Kidney epithelial cell (primary cell): ENCODE results near the gene MARCHF3. TPM values are rescaled to one million over a fixed set of nuclear protein-coding genes. Genes with fewer than 3 reads are reported as not detected.

Source experiments
- DNase-seq: peaks from one replicate; pipeline ENCODE4 v3.0.0-alpha.2; 2010; ENCODE audit warnings: low read depth
- H3K27me3 ChIP-seq: 2 replicates; pipeline ENCODE4 v1.6.0; 2011; ENCODE audit warnings: low read length; ENCODE audit not compliant: control insufficient read depth, insufficient read depth
- H3K36me3 ChIP-seq: 2 replicates; pipeline ENCODE4 v1.5.1; 2011; ENCODE audit warnings: low read length; ENCODE audit not compliant: control insufficient read depth, insufficient read depth
- H3K4me3 ChIP-seq: 2 replicates; pipeline ENCODE4 v1.5.1; 2011; ENCODE audit warnings: low read depth, mild to moderate bottlenecking, control low read depth, low read length
- total RNA-seq: library from RNA; depleted of rRNA; stranded (reverse); fragments of >200 nt; gene quantifications from 2 replicates; pipeline ENCODE4 v1.2.3, GENCODE V29; 2015
- TF ChIP-seq, protein P1 (sequence below): IDR thresholded peaks from 2 replicates; pipeline ENCODE4 v1.5.1; 2011; ENCODE audit warnings: mild to moderate bottlenecking, moderate library complexity, low read length, control low read depth, inconsistent platforms; ENCODE audit not compliant: insufficient read depth, poor library complexity, severe bottlenecking

The MARCHF3 gene
- total RNA-seq, 1 donor from 2014 or later: 0.46 TPM

DNA sequence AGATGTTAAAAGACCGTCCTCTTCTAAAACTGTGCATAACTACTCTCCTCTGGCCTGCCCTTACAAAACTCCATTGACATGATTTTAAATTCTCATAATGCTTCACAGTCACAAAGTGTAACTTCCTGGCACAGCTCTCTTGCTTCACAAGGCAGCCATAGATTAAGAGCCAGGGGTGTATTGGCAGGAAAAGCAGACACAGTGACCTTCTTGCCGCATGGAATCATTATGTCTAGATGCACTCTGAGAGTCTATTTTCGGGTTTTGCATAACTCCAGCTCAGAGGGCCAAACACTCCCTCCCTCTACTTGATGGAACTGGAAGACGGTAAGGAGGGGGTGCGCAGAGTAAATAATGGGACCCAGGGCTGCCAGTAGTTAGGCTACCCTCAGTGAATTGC lies 110.1 kb downstream of the MARCHF3 start:
- no peaks in the 10 kb centered on the region for H3K27me3 ChIP-seq
- no peak overlapping the region for H3K4me3 ChIP-seq
- TF ChIP-seq, protein P1, sequence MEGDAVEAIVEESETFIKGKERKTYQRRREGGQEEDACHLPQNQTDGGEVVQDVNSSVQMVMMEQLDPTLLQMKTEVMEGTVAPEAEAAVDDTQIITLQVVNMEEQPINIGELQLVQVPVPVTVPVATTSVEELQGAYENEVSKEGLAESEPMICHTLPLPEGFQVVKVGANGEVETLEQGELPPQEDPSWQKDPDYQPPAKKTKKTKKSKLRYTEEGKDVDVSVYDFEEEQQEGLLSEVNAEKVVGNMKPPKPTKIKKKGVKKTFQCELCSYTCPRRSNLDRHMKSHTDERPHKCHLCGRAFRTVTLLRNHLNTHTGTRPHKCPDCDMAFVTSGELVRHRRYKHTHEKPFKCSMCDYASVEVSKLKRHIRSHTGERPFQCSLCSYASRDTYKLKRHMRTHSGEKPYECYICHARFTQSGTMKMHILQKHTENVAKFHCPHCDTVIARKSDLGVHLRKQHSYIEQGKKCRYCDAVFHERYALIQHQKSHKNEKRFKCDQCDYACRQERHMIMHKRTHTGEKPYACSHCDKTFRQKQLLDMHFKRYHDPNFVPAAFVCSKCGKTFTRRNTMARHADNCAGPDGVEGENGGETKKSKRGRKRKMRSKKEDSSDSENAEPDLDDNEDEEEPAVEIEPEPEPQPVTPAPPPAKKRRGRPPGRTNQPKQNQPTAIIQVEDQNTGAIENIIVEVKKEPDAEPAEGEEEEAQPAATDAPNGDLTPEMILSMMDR: no peak
- DNase-seq: no peak
- H3K36me3 ChIP-seq: no peaks in the 10 kb centered on the region

DNA sequence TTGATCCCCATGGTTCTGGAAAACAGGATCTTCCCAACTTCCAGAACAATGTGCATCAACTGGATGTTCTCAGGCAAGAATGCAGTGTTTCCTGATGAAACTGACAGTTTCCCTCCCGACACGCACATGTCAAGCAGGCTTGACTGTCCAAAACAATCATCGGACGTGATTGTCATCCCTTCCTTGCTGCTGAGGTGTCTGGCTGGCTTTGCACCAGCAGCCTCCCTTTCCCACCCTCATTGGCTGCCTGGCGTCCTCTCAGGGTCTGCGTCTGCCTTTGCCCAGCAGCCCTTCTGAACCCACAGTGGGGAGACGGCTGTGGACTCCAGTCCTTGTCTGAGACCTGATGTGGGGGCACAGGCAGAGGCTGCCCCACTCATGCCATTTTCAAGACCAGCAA lies 110.8 kb downstream of the MARCHF3 start:
- TF ChIP-seq, protein P1: no peak
- no peak for DNase-seq
- Histone ChIP-seq H3K36me3 (no peaks in the 10 kb centered on the region), H3K27me3 (no peaks in the 10 kb centered on the region), H3K4me3 (no peak overlapping the region)

DNA sequence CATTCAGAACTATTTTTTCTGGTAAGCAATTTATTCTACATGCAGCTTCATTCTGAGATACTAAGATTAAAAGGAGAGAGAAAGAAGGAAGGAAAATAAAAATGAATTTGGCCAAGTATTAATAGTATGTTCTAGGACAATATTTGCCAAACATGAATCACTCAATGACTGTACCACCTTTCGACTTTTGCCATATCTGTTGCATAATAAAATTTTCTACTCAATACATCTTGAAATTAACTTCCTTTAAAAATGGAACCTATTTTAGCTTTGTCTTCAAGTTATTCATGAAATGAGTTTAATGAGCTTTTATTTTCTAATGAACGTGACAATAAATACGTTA lies 111.8 kb downstream of the MARCHF3 start:
- H3K27me3 ChIP-seq: no peaks in the 10 kb centered on the region
- no peaks in the 10 kb centered on the region for H3K36me3 ChIP-seq
- no peak overlapping the region for H3K4me3 ChIP-seq
- DNase-seq: no peak
- TF ChIP-seq, protein P1: no peak

DNA sequence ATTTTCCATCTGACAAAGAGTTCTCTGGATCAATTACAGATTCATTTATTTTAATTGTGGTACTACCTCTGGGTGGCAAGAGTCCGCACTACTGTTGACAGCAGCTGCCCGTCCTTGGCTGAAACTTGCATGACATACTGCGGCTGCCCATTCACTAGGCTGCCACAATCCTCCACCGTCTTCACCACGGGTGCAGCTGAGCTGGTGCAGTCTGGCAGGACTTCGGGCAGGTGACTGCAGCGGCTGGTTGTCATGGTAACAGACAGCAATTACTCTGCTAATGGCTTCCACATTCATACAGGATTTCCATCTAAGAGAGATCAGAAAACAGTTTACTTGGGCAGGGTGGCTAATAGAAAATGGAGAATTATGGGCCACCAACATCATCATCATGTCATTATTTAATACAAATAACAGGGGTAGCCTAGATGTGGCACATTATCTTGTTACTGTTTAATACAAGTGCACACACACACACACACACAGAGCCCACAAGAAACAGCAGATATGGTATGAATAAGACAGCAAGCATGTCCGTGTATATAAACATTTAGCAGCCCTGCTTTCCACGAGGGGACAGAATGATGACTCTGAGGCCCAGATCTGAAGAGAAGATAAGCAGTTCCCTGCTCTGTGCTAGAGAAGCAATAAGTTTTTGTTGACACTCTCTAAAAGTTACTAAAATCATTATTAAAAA lies 112.3 kb downstream of the MARCHF3 start:
- Histone ChIP-seq H3K4me3 (no peak overlapping the region), H3K36me3 (no peaks in the 10 kb centered on the region), H3K27me3 (no peaks in the 10 kb centered on the region)
- peak; percentile 19 for DNase-seq
- TF ChIP-seq, protein P1: no peak

DNA sequence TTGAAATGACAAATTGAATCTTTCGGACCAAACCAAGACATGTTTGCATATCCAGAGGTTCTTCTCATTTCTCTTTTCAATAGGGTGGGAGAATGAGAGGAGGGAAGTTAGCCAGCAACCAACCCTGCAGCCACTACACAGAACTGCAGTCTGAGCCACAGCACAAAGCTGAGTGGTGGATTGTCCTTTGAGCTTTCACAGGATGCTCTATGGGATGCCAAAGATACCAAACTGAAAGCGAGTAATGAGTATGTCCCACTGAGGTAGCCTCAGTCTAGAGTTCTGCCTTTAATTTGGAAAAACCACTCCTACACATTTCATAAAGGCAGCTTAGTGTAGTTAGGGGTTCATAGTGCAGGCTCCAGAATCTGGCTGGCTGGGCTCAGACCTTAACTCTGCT lies 114.9 kb downstream of the MARCHF3 start:
- no peak for DNase-seq
- no peaks in the 10 kb centered on the region for H3K36me3 ChIP-seq
- TF ChIP-seq, protein P1: no peak
- no peaks in the 10 kb centered on the region for H3K27me3 ChIP-seq
- H3K4me3 ChIP-seq: no peak overlapping the region

DNA sequence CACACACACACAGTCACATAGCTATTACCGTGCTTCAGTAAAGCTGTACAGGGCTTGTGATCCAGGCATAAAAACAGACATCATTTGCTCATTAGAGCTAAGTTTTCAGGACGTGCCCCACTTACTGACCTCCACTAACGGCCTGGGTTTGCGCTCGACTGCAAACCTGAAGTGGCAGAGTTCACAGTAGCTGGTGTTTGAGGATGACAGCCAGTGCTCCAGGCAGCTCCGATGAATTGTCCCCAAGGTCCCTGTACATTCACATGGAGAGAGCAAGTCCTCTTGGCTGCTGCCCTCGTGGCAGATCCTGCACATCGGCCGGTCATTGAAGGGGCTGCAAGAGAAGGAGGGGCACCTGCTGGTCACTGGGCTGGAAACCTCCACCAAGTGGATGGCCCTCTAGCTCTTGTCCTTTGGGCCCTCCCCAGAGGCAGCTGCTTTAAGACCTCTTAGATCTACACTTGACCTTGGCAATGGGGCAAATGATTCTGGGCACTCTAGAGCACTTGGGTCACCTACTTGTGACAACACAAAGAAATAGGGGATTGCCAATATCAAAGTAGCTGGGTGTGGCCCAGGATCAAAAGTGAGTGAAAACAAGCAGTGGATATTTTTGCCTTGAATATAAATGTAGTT lies 115.4 kb downstream of the MARCHF3 start:
- H3K27me3 ChIP-seq: no peaks in the 10 kb centered on the region
- H3K4me3 ChIP-seq: no peak overlapping the region
- DNase-seq: no peak
- TF ChIP-seq, protein P1: no peak
- no peaks in the 10 kb centered on the region for H3K36me3 ChIP-seq
